Measurements from ENCODE around the gene EEPD1.

The EEPD1 gene

DNA sequence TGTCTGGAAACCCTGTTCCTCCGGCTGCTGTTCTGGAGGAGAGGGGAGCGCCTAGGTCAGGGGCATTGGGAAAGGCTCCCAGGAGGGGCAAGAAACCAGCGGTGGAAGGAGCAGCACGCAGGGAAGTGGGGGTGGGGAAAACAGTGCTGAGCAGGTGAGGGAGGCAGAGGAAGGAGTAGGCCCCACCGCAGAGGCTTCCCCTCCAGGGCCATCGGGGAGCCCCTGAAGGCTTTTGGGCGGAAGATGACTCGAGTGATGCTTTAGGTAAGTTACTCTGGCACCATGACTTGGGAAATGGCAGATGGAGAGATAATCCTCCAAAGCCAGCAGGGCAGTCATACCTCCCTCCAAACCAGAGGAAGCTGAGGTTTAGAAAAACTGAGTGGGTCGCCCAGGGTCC lies 130.1 kb downstream of the EEPD1 start:
- FAIRE-seq, result no peak

DNA sequence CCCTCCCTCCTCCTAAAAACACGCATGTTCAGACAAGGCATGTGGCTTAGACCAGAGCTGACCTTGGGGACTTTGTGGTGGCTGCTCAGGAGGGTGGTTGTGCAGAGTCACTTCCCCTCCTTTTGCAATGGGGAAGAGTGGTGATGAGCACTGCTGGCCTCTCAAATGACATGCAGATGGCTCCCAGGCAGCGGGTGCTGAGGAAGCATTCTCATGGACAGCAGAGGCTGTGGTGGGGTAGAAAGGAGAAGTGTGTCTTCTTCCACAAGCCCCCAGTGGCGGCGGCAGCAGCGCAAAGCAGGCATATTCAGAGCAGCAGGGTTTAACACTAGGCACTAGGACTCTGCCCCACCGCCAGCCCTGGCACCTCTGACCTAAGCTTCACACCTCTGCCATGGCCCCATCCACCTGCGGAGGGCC lies 130.7 kb downstream of the EEPD1 start:
- no peak for FAIRE-seq

GRCh38 chr7:36284456-36285090 lies 131.5 kb downstream of the EEPD1 start:
- FAIRE-seq, result no peak

- no peak for FAIRE-seq
These were observed 132.2 kb downstream of the EEPD1 start for GRCh38 chr7:36285276-36285675.

DNA sequence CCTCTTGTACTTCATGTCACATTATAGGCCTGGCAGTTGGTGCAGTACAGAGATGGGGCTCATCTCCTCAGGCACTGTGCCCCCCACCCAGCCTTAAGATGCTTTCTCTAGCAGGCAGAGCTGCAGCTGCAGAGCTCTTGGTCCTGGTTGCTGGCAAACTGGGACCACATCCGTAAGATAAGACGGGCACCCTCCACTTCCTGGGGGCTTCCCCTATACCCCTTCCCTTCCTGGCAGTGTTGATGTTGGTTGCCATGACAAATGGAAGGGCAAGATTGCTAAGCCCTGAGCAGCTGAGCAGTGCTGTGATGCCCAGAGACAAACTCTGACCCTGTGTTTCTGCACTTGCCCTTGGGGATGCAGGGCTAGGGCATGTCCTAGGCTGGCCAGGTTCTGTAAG lies 133.2 kb downstream of the EEPD1 start:
- FAIRE-seq, result no peak

GRCh38 chr7:36286688-36287087 lies 133.6 kb downstream of the EEPD1 start:
- no peak for FAIRE-seq

DNA sequence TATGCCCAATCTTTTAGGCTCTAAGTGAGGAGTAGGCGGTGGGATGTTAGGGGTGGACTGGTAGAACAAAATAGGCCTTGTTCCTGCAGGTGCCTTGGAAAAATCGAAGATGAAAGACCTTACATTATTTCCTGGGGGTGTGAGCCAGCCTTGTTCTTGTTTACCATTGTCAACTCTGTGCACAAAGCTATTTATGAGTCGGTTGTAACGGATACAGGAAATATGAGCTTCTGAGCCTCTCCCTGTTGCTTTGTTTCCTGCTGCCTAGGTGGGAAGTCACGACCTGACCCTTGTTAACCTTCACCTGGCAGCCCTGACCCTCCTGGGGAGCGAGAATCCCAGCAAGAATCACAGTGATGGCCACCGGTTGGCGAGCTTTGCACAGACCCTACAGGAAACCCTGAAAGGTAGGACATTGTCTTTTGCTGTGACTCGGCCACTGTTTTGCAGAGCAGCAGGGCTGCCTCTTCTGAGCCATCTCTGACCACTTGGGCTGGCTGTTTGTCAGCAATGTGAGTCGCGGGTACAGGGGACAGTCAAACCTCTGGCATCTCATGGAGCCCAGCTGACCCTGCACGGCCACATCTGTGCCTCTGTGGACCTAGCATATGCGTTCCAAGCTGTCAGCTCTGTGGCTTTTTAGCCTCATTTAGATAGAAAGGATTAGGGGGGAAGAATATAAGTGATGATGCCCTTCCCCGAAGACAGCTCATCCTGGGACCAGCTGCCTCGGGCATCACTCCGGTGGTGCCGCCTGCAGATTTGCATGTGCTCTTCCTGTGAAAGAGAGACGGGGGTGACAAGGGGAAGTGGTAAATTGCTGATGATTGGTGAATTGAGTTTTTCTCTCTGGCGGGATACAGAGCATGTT lies 134.6 kb downstream of the EEPD1 start:
- no peak for FAIRE-seq

DNA sequence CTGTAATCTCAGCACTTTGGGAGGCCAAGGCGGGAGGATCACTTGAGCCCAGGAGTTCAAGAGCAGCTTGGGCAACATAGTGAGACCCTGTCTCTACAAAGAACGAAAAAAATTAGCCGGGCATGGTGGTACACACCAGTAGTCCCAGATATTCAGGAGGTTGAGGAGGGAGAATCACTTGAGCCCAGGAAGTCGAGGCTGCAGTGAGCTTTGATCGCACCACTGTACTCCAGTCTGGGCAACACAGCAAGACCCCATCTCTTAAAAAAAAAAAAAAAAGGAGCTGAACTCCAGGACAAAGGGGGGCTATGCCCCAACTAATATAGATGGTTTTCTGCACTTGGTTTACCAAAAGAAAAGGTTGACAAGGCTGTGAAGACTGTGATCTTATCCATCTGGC lies 135.4 kb downstream of the EEPD1 start:
- no peak for FAIRE-seq

- no peak for FAIRE-seq
These were observed 137.0 kb downstream of the EEPD1 start for GRCh38 chr7:36289833-36290661.

DNA sequence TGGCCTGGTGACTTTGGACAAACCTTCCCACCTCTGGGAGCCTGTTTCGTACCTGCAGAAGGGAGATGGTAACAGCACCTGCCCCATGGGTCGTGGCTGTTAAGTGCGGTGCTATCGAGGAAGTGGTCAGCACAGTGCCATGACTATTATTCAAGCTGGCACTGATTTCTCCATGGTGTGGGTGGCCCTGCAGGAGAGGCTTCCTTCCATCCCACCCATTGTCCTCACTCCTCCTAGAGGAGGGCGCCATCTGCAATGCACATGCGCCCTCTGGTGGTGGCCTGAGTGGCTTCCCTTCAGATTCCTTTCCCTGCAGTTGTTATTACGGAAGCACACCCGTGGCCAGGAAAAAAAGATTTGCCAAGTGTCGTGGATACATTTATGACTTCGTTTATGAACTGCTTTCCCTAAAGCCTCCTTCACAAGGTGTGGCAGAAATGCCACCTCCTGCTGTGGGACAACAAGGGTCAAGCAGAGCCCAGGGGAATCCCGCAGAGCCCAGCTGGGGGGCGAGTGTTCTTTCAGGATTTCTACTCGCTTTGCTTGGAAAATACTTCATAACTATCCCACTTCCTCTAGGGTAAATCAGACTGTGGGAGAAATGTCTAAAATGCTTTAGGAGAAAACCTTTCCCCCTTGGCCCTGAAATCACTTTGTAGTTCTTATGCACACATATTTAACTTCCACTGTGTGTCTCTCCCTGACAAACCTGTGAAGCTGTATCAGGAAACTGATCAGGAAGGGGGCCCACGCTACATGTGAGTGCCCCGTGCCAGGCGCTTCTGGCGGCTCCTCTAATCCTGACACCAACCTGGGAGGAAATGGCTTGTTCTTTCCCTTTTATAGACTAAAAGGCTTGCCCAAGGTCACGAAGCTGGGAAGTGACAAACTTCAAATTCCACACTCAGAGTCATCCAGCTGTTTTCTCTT lies 138.6 kb downstream of the EEPD1 start:
- FAIRE-seq, result no peak

DNA sequence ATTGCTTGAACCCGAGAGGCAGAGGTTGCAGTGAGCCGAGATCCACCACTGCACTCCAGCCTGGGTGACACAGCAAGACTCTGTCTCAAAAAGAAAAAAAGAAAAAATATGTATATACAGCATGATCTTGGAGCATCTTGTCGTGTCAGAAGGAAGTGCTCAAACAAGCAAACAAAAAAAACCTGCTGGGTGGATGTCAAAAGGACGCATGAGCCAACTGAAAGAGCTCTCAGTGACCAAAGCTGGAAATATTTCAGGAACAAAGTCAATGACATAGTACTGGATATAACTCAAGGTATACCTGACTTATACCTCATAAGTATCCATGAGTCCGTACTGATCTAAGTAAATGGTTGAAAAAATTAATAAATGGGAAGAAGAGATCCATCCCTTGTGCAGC lies 142.0 kb downstream of the EEPD1 start:
- no peak for FAIRE-seq

GRCh38 chr7:36296284-36296683 lies 143.2 kb downstream of the EEPD1 start:
- FAIRE-seq, result no peak

GRCh38 chr7:36297364-36298009 lies 144.4 kb downstream of the EEPD1 start:
- FAIRE-seq, result no peak

DNA sequence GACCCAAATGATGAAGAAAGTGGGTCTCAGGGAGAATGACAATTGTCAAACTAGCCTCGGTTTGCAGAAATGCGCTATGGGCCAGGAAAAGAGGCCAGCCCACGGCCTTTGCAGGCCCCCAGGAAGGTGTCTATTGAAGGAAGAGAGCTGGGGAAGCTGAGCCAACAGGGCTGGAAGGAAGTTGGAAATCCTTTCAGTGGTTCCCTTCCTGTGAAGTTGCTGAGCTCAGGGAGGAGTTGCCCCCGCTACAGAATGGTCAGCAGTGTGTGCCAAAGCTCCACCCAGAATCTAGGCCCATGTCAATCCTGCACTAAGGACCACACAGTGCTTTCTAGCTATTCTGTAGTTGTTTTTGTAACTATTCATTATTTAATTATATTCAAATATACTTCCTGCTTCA lies 145.1 kb downstream of the EEPD1 start:
- FAIRE-seq, result no peak

GRCh38 chr7:36299223-36299774 lies 146.2 kb downstream of the EEPD1 start:
- FAIRE-seq, result no peak

DNA sequence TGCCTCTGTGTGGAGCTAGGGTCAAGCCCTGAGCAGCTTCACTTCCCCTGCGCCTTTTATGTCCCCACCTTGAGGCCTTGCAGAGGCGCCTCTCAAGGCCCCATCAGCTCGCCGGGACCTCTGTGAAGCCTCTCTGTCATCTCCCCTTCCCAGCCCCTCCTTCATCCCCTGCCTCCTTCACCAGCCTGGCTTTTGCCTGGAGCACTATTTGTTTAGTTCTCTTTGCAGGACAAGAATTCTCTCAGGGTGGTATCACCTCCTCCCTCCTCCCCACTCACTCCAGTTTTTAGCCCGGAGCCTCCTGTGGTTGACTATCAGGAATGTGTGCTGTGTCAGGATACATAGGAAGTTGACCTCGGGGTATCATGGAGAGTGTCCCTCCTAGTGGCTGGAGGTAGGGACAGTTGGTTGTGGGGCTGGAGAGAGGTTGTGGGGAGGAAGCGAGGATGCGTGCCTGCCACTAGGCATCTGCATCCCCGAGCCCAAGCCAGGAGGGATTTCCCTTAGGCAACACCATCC lies 146.8 kb downstream of the EEPD1 start:
- no peak for FAIRE-seq

- no peak for FAIRE-seq
These were observed 147.8 kb downstream of the EEPD1 start for GRCh38 chr7:36300696-36301350.

- FAIRE-seq, result no peak
These were observed 149.1 kb downstream of the EEPD1 start for GRCh38 chr7:36301914-36302771.

- FAIRE-seq, result no peak
These were observed 150.4 kb downstream of the EEPD1 start for GRCh38 chr7:36303202-36304098.
